HFF-Myc (cell line): Measurements from ENCODE around the gene GABRR1.

Experiments used
- DNase-seq: peaks from one replicate; pipeline ENCODE4 v3.0.0-alpha.2; 2011; ENCODE audit warnings: low read depth; ENCODE audit errors: extremely low read depth
- H3K4me3 ChIP-seq: replicated peaks from 2 replicates; pipeline ENCODE4 v1.5.1; 2011; ENCODE audit warnings: low read depth, mild to moderate bottlenecking, control low read depth, low read length
- CTCF ChIP-seq: IDR thresholded peaks from 2 replicates; pipeline ENCODE4 v1.5.1; 2012; ENCODE audit warnings: mild to moderate bottlenecking, low read depth, low read length, control low read depth; ENCODE audit errors: missing control alignments

GABRR1 gene

GRCh38 chr6:89148016-89148750, 69.0 kb downstream of the GABRR1 start:
- no peak for DNase-seq
- TF ChIP-seq CTCF, result no peak
- peak overlapping the region; percentile 80 for H3K4me3 ChIP-seq

GRCh38 chr6:89146718-89147700, 70.1 kb downstream of the GABRR1 start:
- no peak for TF ChIP-seq CTCF
- DNase-seq, result peak; percentile 12
- H3K4me3 ChIP-seq, result peak overlapping the region; percentile 80

- H3K4me3 ChIP-seq, result peak within 1 kb of the TSS; percentile 80
- no peak for TF ChIP-seq CTCF
- DNase-seq, result peak; percentile 11
Measured at GRCh38 chr6:89145956-89146717, 71.0 kb downstream of the GABRR1 start, which contains the start of gene PM20D2. Gene PM20D2 (plus strand): TSS chr6:89146055. CDS start chr6:89146145, 90 bp downstream.

- H3K4me3 ChIP-seq, result peak overlapping the region; percentile 80
- TF ChIP-seq CTCF, result no peak
- peak; percentile 19 for DNase-seq
Measured at GRCh38 chr6:89145091-89145955, 71.8 kb downstream of the GABRR1 start.

GRCh38 chr6:89144354-89144906, 72.7 kb downstream of the GABRR1 start:
- no peak for TF ChIP-seq CTCF
- no peak for DNase-seq
- no peak overlapping the region for H3K4me3 ChIP-seq
